HG02973 (cell line): Measurements from ENCODE around the gene MYZAP.

Experiments
- ATAC-seq: cut with Tn5 transposase; IDR thresholded peaks from one replicate; pipeline ENCODE4 v1.9.1; 2021; ENCODE audit warnings: moderate library complexity; ENCODE audit not compliant: unreplicated experiment

Gene MYZAP

GRCh38 chr15:57618325-57618724, 26.6 kb downstream of the MYZAP start:
- ATAC-seq: no peak

GRCh38 chr15:57619746-57620145, 28.0 kb downstream of the MYZAP start:
- no peak for ATAC-seq

- no peak for ATAC-seq
These were observed 33.0 kb downstream of the MYZAP start for GRCh38 chr15:57624730-57625129.

GRCh38 chr15:57625703-57626448, 34.2 kb downstream of the MYZAP start:
- no peak for ATAC-seq

GRCh38 chr15:57626713-57627440, 35.2 kb downstream of the MYZAP start:
- ATAC-seq: no peak

- no peak for ATAC-seq
These were observed 39.8 kb downstream of the MYZAP start for GRCh38 chr15:57631386-57632110.

- ATAC-seq: no peak
These were observed 42.6 kb downstream of the MYZAP start for GRCh38 chr15:57634290-57634689.

- no peak for ATAC-seq
These were observed 43.7 kb downstream of the MYZAP start for GRCh38 chr15:57635300-57635909.

GRCh38 chr15:57637846-57638245, 46.1 kb downstream of the MYZAP start:
- ATAC-seq: no peak

- no peak for ATAC-seq
These were observed 47.6 kb downstream of the MYZAP start for GRCh38 chr15:57639306-57639705.

- ATAC-seq: no peak
These were observed 49.4 kb downstream of the MYZAP start for GRCh38 chr15:57640930-57641682.

GRCh38 chr15:57643826-57644225, 52.1 kb downstream of the MYZAP start:
- ATAC-seq: no peak

GRCh38 chr15:57646087-57646486, 54.4 kb downstream of the MYZAP start:
- ATAC-seq: no peak

- ATAC-seq: no peak
These were observed 55.5 kb downstream of the MYZAP start for GRCh38 chr15:57647071-57647790.

GRCh38 chr15:57647791-57648130, 56.1 kb downstream of the MYZAP start:
- ATAC-seq: no peak

GRCh38 chr15:57649138-57649537, 57.4 kb downstream of the MYZAP start:
- no peak for ATAC-seq

GRCh38 chr15:57651445-57651844, 59.7 kb downstream of the MYZAP start:
- no peak for ATAC-seq

GRCh38 chr15:57652481-57652880, 60.8 kb downstream of the MYZAP start:
- ATAC-seq: no peak

GRCh38 chr15:57654153-57654852, 62.6 kb downstream of the MYZAP start:
- no peak for ATAC-seq
